ENCODE data around the gene CLEC18B.
"Not testable (repeated sequence)": the region's sequence is repeated elsewhere in the genome, so short reads cannot be mapped to it uniquely, and the experiment has no call there.

The CLEC18B gene

GRCh38 chr16:74368002-74368911 lies 53.0 kb downstream of the CLEC18B start:
- H3K9me3 ChIP-seq (ENCODE audit: control insufficient read depth, low read length); H3K27me3 ChIP-seq (replicated peaks; ENCODE audit: control insufficient read depth, insufficient read depth, low read length); H3K4me1 ChIP-seq (ENCODE audit: control insufficient read depth, insufficient read depth, low read length); H3K36me3 ChIP-seq (ENCODE audit: control insufficient read depth, insufficient read depth, low read length, severe bottlenecking): not testable (repeated sequence)
- Histone ChIP-seq H3K9ac (ENCODE audit: low read length) (peak overlapping the region; percentile 94), H3K4me3 (ENCODE audit: low read length) (peak overlapping the region; percentile 93)
- peak; percentile 99 for DNase-seq (ENCODE audit: low read depth)

GRCh38 chr16:74367469-74368001 lies 53.7 kb downstream of the CLEC18B start:
- Histone ChIP-seq H3K4me3 (ENCODE audit: low read length) (peak overlapping the region; percentile 93), H3K9ac (ENCODE audit: low read length) (peak overlapping the region; percentile 94)
- H3K9me3 ChIP-seq (ENCODE audit: control insufficient read depth, low read length); H3K4me1 ChIP-seq (ENCODE audit: control insufficient read depth, insufficient read depth, low read length); H3K36me3 ChIP-seq (ENCODE audit: control insufficient read depth, insufficient read depth, low read length, severe bottlenecking); H3K27me3 ChIP-seq (replicated peaks; ENCODE audit: control insufficient read depth, insufficient read depth, low read length): not testable (repeated sequence)
- peak; percentile 69 for DNase-seq (ENCODE audit: low read depth)

GRCh38 chr16:74361646-74362610 lies 59.4 kb downstream of the CLEC18B start:
- not testable (repeated sequence) for H3K9ac ChIP-seq (ENCODE audit: low read length); H3K9me3 ChIP-seq (ENCODE audit: control insufficient read depth, low read length); DNase-seq (ENCODE audit: low read depth); H3K4me1 ChIP-seq (ENCODE audit: control insufficient read depth, insufficient read depth, low read length); H3K27me3 ChIP-seq (replicated peaks; ENCODE audit: control insufficient read depth, insufficient read depth, low read length); H3K4me3 ChIP-seq (ENCODE audit: low read length)
- peaks cover 19% of the 10 kb centered on the region for H3K36me3 ChIP-seq (ENCODE audit: control insufficient read depth, insufficient read depth, low read length, severe bottlenecking)

Data from adipocyte (in vitro differentiated cells).